GM12891 (cell line): ENCODE data around the gene IL13.
A peak's percentile ranks its signal among the peaks of the same experiment; 100 is the strongest.

Source experiments
- PAX5 ChIP-seq: IDR thresholded peaks from 2 replicates; pipeline ENCODE4 v1.6.1; 2011; ENCODE audit warnings: low read length, moderate library complexity, mild to moderate bottlenecking; ENCODE audit not compliant: insufficient read depth, severe bottlenecking
- POLR2A ChIP-seq: IDR thresholded peaks from 2 replicates; pipeline ENCODE4 v1.6.1; 2011; ENCODE audit warnings: low read depth, low read length, control low read depth
- POLR2AphosphoS5 ChIP-seq: IDR thresholded peaks from 2 replicates; pipeline ENCODE4 v1.6.1; 2011; ENCODE audit warnings: low read depth, low read length, control low read depth
- POU2F2 ChIP-seq: IDR thresholded peaks from 2 replicates; pipeline ENCODE4 v1.6.1; 2011; ENCODE audit warnings: low read depth, mild to moderate bottlenecking, control low read depth, low read length, moderate library complexity
- SPI1 ChIP-seq: IDR thresholded peaks from 2 replicates; pipeline ENCODE4 v1.6.1; 2011; ENCODE audit warnings: low read depth, low read length, control low read depth
- TAF1 ChIP-seq: IDR thresholded peaks from 2 replicates; pipeline ENCODE4 v1.6.1; 2011; ENCODE audit warnings: low read depth, low read length, control low read depth

- TF ChIP-seq POLR2A = no peak; the same call in 1 of the 2 replicates
- TF ChIP-seq POLR2AphosphoS5 = no peak
- TF ChIP-seq TAF1 = no peak
- 0 out of 2 replicates have a peak, but pooled peaks have one; percentile 27 for TF ChIP-seq SPI1
- TF ChIP-seq POU2F2 = 0 out of 2 replicates have a peak, but pooled peaks have one; percentile 64
- TF ChIP-seq PAX5 = peak; percentile 18
These were observed 18.3 kb upstream of the IL13 start for GRCh38 chr5:132639706-132640130.
